Putamen (tissue), 1 donor: Measurements from ENCODE around the gene RNF220.

Source experiments
- DNase-seq: peaks from one replicate; pipeline ENCODE4 v3.0.0-alpha.2; 2016; ENCODE audit warnings: low spot score

The RNF220 gene

DNA sequence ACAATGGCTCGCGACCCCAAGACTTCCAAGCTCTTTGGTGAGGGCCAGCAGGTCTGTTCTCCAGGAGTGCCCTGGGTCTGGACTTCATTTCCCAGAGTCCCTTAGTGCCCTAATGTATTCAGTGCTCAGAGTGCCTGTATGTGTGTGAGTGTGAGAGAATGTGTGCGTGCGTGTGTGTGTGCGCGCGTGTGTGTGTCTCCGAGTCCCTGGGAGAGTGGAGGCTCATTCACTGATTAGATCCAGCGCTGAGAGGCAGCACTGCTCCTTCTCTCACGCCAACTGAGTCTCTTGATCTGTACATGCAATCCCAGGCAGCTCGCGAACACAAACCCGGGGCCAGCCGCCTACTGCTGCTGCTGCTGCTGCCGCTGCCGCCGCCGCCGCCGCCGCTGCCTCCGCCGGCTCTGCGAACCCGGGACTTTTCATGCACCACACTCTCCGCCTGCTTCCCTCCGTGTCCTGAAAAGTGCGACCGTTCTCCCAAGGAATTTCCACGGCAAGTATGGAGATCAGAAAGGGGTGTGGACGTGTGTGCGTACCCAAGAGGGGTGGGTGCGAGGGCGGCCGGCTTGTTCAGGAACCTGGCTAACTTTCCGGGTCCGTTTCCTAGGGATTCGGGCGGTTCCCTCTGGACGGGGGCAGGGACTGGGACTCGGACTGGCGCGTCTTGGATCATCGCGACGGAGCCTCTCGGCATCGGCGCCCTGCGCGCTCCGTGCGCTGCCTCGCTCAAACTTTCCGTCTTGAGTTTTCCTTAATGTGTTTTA, at the start of gene RNF220:
RNF220 (plus strand) TSS at position 225 of the 767 bp plus-strand sequence.
- peak; percentile 97 for DNase-seq

DNA sequence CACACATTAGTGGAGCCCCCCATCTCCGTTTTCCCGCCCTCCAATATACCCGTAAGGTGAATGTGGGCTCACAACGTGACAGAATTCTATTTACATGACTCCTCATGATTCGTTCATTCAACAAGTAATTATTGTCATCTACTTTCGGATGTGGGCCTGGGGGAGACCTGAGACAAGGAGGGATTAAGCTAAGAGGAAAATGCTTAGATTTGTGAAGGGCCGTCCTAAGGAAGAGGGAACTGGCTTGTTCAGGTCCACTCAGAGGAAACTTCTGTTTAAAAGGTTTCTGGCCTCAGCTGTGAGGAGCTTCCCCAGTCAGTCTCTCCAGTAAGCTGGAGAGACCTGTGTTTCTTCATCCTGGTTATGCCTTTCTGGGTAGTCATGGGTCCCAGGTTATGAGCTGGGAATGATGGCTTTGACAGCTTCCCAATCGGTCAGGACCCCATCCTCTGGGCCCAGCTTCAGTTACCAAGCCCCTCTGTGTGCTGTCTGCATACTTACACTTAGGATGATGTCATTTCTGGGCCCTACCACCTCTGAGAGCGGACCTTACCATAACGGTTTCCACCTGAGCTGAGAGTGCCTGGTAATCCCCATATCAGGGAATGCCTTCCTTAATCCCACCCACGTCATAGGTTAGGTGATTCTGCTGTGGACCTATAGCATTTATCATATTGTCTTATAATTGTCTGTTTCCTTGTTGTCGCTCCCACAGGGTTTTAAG, 49.3 kb upstream of the RNF220 start:
- DNase-seq = no peak

- DNase-seq = no peak
These were observed 47.3 kb upstream of the RNF220 start for GRCh38 chr1:44357710-44358109.

DNA sequence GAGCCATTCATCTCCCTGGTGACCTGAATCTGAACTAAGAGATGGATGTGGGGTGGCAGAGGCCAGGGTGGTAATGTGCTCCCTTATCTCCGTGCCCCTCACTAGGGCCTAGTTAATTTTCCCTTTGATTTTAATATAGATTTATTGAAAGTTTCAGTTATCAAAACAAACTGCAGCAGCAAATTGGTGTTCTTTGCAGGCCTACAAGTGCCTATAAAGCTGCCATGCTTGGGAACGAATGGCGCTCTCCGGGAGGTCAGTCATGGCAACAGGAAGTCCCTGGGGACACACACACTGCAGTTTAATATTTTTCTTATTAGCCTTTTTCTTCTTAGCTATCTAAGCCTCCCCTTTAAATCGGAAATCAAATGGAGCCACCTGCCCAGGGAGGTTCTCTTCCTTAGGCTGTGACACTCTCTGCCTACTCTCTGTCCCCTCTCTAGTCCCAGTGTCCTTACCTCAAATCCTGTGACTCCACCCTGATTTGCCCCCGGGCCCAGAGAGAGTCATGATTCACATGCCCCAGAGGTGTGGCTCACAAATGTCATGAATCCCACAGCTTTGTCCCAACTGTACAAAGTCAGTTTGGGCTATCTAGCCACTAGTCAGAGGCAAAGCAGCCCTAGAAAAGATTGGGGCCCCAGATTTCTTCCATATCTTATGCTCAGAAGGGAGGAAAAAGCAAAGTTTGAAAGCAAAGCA, 45.7 kb upstream of the RNF220 start:
- no peak for DNase-seq

- no peak for DNase-seq
These were observed 43.6 kb upstream of the RNF220 start for GRCh38 chr1:44361478-44361877.

- DNase-seq = peak; percentile 64
These were observed 38.6 kb upstream of the RNF220 start for GRCh38 chr1:44366371-44366975.

DNA sequence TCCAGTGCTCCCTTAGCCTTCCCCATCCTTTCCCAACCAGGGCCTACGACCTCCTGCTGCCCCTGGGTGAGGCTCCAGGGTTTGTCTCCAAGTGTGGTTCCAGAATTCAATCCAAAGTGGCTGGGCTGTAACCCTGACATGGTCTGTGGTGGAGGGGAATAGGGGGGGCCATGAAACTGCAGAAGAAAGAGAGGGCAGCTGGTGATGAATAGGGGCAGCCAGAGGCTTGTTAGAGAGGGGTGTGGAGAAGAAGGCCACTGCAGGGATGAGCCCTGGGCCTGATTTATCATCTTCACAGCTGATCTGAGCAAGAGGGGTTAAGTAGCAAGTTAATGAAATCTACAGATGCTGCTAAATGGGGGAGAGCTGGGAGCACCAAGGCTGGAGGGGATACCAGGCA, 37.1 kb upstream of the RNF220 start:
- no peak for DNase-seq

DNA sequence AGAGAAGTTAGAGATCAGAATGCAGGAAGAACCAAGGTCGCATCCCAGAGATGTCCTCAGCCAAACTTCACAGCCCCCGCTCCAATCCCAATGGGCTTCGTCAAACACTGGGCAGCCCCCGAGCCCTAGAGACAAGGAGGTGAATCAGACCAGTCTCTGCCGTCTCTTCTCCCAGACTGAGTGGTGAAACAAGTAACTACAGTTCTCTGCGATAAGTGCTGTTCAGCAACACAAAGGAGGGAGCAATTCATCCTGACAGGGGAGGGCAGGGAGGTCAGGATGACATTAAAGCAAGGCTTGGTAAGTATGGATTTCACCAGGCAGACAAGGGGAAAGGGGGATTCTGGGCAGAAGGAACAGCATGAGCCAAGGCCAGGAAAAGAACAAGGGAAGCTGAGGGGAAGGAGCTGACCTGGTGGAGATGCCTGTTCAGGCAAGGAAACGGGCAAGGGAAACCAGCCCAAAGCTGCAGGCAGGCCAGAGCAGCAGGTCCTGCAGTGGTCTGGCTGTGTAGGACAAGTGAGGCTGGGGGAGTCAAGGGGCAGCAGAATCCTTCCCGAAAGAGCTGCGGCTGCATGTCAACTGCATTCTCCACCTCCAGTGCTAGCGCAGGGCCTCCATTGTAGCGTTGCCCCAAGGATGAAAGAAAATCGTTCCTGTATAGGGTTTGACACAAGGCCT, 36.4 kb upstream of the RNF220 start:
- no peak for DNase-seq

- DNase-seq = no peak
These were observed 33.8 kb upstream of the RNF220 start for GRCh38 chr1:44371206-44371605.

GRCh38 chr1:44375547-44375946, 29.5 kb upstream of the RNF220 start:
- no peak for DNase-seq

- peak; percentile 55 for DNase-seq
These were observed 26.9 kb upstream of the RNF220 start for GRCh38 chr1:44377925-44378784.

- peak; percentile 17 for DNase-seq
These were observed 24.3 kb upstream of the RNF220 start for GRCh38 chr1:44380666-44381177.

DNA sequence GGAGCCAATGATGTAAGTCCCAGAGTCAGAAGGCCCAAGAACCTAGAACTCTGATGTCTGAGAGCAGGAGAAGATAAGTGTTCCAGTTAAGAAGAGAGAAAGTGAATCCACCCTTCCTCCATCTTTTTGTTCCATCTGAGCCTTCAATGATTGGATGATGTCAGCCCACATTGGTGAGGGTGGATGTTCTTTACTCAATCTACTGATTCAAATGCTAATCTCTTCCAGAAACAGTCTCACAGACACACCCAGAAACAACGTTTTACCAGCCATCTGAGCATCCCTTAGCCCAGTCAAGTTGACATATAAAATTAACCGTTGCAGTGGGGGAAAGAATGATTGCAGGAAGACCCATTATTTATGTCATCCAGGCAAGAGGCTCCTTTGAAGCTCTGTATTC, 16.5 kb upstream of the RNF220 start:
- DNase-seq = no peak

- no peak for DNase-seq
These were observed 15.6 kb upstream of the RNF220 start for GRCh38 chr1:44389437-44389836.

DNA sequence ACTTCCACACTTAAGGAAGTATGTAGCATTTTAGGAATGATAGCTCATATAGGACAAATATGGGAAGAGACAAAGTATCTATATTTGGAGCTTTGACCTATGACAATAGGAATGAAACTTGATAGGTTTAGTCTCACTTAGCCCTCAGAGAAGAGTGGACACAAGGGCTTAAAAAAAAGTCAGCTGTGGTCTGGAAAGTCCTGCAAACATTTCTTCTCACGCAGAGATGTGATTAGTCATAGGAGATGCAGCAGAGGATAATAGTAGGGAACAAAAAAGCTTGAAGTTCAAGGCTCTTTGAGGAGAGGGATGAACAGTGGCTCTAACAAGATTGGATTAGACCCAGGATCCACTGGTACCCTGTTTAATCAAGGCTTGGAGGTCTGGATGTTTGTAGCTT, 14.8 kb upstream of the RNF220 start:
- no peak for DNase-seq

- DNase-seq = no peak
These were observed 3.5 kb upstream of the RNF220 start for GRCh38 chr1:44401256-44402228.

GRCh38 chr1:44405798-44406736, 1.0 kb downstream of the RNF220 start:
- no peak for DNase-seq

DNA sequence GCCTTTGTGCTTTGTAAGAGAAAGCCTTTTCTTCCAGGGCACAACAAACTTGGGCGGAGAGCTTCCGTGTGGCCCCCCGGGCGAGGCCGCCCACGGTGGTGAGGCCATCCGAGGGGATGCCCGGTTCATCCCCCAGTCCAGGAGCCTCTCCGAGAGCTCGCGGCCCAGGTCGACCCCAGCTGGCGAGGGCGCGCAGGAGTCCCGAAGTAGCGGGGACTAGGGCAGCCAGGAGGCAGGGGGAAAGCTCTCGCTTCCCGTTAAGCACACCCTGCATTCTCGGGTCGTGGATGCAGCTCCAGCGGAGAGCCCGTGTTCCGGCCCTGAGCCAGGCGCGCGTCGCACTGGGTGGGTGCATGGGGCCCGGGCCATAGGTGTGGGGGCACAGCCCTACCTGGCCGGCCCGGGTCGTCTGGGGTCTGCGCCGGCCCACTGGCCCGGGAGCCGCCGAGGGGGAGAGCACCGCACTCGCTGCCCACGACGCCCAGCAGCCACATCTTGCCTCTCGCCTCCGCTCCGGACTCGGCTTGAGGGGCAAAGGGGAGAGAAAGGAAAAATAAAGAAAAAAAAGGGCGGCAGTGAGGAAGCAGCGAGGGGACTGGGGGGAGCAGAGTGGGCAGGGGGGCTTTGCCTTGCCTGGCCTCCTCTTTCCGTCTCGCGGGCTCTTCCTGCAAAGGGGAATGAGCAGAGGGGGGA, 1.8 kb downstream of the RNF220 start:
- DNase-seq = no peak
